NCI-H1436 treated with DMSO at 0.1 percent for 48 hours (cell line): ENCODE results near the gene OSBPL5.

Experiments used
- DNase-seq: peaks from one replicate; lab custom pipeline; 2025; lab: John Stamatoyannopoulos, UW

The OSBPL5 gene

DNA sequence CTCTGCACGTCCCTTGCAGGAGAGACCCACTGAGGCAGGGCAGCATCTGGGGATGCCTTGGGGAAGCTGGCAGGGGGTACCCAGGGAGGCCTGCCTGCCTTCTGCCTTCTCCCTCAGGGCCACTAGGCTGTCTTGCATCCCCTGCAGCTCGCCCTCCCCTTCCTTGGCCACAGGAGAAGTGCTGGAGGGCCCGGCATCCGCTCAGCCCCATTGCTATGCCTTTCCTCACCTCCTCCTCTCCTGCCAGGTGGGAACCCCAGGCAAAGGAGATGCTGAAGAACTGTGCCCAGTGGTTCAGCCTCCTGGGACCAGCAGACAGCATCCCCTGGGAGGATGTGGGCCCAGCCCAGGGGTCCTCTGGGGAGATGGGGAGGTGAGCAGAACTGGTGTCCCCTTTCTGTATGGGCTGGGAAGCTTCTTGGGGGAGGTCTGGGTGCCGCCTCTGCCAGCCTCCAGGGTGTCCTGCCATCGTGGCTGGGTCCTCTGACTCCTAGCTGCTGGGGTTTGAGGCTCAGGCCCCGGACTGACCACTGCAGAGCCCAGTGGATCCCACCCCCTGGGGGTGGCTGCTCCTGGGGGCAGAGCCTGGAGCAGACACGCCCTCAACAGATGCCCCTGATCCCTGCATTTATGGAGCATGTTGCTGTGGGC is 32.9 kb upstream of the OSBPL5 start:
- no peak for DNase-seq

DNA sequence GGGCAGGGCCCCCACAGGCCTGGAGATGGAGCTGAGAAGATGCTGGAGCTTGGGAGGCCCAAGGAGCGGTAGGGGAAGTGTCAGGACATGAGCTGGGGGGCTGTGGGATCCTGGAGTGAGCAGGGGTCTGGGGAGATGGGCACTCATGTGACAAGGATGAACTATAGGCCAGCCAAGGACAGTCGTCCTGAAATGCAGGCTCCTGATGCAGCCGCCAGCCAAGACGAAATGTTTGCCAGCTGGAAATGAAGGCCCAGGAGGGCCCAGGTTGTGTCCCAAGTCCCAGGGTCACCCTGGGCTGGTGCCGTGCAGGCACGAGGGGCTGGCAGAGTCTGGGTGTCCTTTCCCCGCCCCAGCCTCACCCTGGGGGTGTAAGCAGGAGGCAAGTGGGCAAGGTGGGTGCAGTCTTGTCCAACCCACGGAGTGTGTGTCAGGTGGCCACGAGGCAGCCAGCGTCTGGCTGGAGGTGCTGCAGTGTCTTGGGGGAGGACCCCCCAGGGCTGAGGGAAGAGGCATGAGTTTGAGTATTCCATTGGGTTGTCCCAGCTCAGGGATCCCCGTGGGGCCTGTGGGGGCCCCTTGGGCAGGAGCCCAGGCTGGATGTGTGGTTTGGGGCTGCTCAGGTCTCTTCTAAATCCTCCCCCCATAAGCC is 32.1 kb upstream of the OSBPL5 start:
- DNase-seq = no peak

DNA sequence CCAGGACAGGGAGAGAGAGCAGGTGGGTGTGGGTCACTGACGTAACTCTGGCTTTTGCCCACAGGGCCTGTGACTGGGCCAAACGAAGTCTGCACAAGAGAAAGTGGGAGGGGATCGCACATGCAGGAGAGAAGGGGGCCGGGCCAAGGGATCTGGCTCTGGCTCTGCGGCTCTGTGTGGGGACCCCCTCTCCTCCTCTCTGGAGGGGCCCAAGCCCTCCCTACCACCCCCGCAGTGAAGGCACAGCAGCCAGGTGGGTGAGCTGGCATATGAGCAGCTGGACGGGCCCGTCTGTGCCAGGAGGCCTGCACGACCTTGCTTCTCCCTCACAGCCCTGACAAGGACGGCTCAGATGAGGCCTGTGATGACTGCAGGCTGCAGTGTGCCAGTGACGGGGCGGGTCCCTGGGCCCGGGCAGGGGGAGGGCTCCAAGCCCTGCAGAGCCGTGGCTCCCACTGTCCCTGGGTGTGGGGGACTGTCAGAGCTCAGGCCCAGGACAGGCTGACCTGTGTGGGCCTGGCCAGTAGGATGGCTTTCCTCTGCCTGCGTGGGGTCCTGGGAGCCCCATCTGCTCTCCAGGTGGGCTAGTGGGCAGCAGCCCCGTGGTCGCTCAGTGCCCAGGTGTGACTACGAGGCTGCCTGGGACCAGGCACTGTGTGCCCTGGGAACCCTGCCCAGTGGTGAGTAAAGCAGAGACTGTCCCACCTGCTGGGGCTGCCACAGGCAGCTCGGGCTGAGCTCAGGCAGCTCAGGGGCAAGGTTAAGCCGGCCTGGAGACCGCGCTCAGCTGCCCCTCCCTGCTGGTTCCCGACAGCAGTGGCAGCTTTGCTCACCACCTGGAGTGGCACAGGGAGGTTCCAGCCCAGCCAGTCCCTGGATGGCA is 31.3 kb upstream of the OSBPL5 start:
- DNase-seq = no peak

DNA sequence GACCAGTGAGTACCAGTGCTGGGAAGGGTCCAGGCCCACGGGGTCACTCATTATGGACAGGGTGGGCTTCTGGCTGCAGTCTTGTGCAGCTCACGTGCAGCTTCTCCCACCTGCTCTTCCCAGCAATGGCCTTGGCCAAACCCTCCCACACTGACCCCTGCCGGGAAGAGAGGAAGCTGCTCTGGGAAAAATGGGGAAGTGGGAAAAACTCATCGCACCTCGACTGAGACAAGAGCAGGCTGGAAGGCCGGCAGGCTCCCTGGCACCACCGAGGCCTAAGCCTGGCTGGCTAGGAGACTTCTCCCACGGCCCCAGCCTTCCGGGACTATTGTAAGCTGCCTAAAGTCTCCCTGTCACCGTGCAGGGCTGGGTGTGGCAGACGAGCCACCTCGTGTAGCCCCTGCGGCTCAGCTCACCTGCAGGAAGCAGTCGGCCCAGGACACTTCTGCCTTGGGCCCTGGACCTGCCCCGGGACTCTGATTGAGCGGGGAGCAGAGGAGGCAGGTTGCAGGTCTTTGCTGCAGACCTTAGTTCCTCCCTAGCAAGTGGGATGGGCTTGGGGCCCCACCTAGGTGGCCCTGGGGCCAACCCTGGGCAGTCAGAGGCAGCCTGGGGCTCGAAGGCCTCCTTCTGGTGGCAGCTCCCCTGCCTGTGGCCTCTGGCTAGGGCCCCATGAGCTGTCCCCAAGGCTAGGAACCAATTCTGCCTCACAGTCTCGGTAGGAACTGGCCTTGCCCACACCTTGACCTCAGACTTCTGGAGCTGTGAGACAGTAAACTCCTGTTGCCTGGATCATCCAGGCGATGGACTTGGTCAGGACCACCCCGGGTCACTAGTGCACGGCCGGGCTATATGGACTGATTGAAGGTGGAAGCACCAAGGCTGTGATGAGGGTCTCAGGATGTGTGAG is 30.4 kb upstream of the OSBPL5 start:
- no peak for DNase-seq

DNA sequence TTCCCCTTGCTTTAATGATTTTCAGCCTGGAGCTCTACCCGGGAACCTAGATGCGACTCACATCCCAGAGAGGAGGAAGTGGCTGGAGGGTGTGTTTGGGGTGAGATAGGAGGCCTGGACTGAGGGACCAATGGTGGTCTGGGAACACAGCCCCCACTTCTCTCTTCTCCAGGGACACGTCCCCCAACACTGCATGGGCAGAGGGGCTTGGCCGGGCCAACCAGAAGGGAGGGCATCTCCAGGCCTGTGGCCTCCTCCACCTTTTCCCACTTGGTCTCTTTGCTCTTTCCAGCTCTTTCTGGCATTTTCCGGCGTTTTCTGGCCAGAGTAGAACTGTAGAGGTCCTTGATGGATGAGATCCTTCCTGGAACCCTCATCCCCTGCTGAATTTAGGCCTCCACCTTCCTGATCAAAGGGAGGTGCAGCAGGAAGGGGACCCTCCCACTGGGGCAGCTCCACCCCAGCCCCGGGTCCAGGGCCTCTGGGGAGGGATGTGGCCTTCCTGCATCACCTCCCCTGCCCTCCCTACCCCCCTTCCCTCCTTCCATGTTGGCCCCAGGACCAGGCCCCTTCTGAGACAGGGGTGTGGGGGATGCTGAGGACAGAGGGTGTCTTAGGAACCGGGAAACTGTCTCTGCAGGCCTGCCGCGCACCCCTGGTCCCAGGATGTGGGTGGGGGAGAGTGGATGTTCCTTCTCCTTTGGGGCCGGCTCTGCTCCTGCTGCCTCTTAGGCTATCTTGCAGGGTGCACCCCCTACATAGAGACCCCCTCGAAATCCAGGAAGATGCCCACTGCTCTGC is 29.1 kb upstream of the OSBPL5 start:
- DNase-seq = no peak

DNA sequence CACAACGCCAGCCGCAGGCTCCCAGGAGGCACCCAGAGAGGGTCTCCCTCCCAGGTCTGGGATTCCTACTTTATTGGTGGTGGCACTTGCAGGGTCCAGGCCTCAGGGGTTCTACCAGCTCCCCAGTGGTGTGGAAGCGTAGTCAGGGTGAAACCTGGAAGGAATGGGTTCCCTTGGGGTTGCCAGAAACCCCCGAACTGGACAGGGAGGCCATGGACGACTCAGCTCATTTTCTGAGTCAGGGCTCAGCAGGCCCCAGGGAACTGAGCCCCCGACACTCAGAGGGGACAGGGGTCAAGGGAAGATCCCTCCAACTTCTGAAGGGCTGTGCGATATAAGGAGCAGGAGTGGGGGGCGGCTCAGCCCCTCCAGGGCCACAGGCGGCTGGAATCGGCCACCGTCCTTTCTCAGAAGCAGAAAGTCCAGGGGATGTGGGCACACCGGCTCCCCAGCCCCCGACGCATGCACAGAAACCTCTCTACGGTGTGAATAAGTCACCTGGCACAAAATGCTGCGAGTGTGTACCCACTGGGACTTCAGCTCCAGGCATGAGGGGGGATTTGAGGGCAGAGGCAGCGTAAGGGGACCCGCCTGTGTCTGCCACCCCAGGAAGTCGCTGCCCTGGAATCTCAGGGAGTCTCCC is 28.4 kb upstream of the OSBPL5 start:
- no peak for DNase-seq

DNA sequence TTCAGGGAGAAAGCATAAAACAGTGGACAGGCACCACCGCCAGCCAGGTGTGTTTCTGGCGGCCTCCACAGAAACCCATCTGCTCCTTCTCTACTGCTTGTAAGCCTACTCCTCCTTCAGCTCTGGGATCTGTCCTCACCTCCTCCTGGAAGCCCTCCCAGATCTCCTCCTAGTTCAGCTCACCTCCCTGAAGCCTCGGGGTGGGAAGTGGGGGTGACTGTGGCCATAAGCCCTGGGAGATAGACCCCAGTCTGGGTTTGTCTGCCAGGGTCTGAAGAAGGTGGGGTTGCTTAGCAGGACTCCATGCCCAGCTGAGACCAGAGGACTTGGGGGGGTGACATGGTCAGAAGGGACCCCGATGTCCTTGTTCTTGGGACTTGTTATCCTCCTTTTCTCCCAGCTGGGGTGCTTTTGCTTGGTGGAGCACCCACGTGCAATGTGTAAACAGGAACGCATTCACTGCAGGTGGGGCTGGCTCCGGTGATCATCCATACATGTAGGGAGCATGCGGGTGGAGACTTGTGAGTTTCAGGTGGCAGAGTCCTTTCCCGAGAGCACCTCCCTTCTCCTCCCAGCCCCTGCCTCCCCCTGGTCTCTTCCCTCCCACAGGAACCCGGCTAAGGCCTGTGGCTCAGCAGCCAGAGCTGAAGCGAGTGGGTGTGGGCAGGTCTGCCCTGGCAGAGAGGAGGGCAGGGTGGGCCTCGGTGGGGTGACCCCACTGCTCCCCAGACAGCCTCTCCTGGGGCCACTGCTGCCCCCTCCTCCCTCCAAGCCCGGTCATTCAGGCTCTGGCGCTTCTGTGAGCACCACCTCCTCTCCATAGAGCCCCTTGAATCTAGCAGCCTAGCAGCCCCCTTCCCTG is 27.6 kb upstream of the OSBPL5 start:
- DNase-seq = no peak

DNA sequence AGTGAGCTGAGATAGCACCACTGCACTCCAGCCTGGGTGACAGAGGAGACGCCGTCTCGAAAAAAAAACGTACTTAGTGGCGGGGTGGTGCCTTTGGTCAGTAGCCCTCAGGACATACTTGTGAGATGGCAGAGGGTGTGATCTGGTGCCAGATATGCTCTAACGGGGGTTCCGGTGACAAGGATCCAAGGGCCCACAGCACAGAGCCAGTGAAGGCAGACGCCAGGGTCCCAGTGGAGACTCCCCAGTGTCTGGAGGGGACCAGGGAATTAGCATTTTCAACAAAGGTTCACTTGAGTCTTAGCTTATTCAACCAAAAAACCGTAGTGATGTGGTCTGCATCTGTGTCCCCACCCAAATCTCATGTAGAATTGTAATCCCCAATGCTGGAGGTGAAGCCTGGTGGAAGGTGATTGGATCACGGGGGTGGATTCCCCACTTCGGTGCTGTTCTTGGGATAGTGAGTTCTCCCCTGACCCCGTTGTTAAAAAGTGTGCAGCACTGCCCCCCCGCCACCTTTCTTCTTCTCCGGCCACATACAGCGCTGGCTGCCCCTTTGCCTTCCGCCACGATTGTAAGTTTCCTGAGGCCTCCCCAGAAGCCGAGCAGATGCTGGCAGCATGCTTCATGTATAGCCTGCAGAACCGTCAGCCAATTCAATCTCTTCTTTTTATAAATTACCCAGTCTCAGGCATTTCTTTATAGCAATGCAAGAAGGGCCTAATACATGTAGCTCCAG is 26.6 kb upstream of the OSBPL5 start:
- no peak for DNase-seq

DNA sequence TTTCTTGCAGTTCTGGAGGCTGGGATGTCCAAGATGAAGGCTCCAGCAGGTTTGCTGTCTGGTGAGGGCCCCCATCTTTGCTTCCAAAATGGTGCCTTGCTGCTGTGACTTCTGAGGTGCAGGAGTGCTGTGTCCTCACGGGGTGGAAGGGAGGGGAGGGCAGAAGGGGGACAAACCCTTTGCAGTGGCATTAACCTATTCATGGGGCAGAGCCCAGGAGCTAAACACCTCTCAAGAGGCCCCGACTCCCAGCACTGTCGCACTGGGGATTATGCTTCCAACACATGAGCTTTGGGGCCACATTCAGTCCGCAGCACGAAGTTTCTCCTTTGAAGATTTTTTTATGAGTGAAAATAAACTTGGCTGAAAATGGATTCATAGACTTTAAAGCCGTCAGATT is 25.5 kb upstream of the OSBPL5 start:
- DNase-seq = no peak

DNA sequence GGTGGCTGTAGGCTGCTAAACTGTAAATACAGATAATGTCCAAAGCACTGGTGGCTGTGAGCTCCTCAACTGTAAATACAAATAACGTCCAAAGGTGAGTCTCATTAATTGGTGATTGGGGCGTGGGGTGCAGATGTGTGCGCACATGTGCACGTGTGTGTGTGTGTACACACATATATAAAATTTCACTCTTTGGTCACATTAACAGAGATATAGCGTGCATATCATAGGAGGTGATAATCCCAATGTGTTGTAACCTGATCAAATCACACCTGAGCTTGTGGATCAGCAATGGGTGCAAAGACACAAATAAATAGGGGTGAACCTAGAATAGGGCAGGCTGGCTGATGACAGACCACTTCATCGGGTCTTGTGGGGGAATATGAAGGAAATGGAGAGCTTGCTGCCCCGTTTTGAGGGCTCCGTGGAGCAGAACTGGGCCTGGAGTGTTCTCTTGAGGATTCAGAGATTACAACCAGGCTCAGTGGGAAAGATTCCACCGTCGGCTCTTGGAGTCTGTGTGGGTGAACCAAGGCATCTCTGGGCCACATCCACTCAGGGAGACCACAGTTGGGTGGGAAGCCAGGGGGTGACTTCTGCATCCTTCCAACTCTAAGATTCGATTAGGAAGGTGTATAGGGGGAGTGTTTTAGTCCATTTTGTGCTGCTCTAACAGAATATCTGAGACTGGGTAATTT is 24.9 kb upstream of the OSBPL5 start:
- DNase-seq = no peak

DNA sequence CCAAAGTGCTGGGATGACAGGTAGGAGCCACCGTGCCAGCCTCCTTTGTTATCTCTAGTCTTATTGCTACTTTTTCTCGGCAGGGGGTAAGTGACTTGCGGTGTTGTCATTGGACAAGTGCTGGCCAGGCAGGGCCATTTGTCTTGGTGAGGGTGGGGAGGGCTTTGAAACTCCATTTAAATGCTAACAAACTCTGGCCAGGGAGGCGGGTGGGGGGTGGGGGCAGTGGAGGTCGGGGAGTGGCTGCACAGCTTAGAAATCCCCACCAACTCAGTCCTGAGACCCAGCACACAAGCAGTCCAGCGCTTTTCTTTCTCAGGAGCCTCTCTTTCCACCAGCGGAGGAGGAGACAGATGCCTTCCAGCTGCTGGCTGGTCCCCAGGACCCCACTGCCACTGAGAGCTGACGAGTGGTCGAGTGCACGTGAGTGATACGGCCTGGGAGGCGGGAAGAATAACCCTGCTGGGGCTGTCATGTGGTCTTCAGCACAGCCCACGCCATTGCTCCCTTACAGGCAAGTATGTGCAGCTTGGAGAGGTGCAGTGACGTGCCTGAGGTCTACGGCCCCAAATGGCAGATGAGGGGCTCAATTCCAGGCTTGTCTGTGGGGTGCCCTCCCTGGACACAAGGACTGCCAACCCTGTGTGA is 24.2 kb upstream of the OSBPL5 start:
- no peak for DNase-seq

DNA sequence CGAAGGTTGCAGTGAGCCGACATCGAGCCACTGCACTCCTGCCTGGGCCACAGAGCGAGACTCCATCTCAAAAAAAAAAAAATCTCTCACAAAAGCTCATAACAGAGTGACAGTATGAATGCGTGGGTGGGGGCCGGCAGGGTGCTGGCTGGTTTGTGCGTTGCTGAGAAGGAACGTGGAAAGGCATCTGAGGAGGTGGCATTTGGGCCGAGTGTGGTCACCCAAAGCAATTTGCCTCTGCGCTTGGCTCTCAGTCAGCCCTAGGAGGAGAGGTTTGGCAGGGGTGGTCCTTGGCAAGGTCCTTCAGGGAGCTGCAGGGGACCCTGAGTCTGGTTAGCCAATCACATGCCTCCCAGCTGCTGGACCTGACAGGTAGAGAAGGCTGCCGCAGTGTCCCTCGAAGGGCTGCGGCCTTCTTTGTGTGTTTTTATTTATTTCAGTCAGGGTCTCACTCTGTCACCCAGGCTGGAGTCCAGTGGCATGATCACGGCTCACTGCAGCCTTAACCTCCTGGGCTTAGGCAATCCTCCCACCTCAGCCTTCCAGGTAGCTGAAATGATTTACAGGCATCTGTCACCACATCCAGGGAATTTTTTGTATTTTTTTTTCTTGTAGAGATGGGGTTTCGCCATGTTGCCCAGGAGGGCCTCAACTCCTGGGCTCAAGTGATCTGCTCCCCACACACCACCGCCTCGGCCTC is 23.5 kb upstream of the OSBPL5 start:
- no peak for DNase-seq

DNA sequence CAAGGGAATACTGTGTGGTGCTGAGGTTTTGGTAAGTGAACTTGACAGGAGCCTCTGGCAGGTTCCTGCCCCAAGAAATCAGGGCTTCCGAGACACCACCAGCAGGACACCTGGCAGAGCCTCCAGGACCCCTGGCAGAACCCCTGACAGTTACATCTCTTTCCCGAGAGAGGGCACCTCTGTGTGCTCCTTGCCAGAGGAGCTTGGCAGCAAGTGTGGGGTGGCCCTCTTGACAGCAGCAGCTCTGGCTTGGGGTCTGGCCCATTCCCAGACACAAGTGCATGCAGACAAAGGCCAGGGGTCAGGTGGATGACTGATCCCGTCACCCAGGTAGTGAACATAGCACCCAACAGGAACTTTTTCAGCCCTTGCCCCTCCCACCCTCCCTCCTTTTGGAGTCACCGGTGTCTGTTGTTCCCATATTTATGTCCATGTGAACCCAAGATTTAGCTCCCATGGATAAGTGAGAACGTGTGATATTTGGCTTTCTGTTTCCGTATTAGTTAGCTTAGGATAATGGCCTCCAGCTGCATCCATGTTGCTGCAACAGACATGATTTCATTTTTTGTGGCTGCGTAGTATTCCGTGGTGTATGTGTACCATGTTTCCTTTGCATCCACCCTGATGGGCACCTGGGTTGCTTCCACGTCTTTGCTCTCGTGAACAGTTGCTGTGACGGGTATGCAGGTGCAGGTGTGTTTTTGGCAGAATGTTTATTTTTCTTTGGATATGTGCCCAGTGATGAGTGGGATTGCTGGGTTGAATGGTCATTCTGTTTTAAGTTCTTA is 21.2 kb upstream of the OSBPL5 start:
- no peak for DNase-seq

DNA sequence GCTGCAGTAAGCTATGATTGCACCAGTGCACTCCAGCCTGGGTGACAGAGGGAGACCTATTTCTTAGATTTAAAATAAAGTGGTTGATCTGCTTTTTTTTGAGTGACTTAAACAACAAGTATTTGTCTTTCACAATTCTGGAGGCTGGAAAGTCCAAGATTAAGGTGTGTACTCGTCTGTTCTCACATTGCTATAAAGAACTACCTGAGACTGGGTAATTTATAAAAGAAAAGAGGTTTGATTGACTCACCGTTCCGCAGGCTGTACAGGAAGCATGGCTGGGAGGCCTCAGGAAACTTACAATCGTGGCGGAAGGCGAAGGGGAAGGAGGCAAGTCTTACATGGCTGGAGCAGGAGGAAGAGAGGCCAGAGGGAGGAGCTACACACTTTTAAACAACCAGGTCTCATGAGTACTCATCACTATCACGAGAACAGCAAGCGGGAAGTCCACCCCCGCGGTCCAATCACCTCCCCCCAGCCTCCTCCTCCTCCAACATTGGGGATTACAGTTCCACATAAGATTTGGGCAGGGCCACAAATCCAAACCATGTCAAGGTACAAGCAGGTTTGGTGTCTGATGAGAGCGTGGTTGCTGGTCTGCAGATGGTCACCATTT is 19.7 kb upstream of the OSBPL5 start:
- no peak for DNase-seq

DNA sequence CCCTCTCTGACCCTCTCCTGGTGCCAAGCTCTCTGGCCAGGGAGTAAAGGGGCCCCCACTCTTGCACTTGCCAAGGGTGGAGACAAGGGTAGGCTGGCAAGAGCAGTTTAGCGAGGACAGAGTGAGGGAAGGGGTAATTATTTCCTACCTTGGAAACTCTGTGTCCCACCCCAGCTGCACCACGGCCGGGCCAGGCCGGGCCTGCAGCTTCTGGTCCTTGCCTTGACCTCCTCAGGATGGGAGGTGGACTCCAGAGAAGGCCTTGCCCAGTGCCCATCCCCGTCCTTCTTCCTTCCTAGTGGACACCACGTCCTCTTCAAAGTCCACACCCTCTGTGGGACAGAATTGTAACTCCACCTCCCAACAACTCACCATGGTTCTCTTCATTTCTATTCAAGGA is 18.4 kb upstream of the OSBPL5 start:
- no peak for DNase-seq

DNA sequence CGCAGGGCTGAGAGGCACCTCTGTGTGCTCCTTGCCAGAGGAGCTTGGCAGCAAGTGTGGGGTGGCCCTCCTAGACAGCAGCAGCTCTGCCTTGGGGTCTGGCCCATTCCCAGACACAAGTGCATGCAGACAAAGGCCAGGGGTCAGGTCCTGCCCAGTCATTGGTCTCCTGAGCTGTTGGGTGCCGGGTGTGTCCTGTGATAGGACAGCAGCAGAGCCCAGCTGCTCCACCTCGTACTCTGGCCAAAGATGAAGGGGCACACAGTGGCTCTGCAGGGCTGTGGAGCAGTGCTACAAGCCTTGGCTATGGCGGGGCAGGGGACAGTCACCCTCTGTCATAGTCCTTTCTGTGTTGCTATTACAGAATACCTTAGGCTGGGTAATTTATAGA is 17.3 kb upstream of the OSBPL5 start:
- DNase-seq = no peak
